ENCODE data around the gene WDR72.

The WDR72 gene

GRCh38 chr15:53611145-53611920, 148.1 kb downstream of the WDR72 start:
- no peaks in the 10 kb centered on the region for H3K36me3 ChIP-seq (ENCODE audit: control insufficient read depth in 1 of 2, insufficient read depth in 2 of 2, low read length in 2 of 2)
- H3K4me1 ChIP-seq (ENCODE audit: control insufficient read depth in 1 of 2, insufficient read depth in 2 of 2, low read length in 2 of 2): no peaks in the 10 kb centered on the region
- H3K9ac ChIP-seq (ENCODE audit: low read depth in 1 of 2, low read length in 2 of 2): no peak overlapping the region
- H3K27ac ChIP-seq (ENCODE audit: low read depth, low read length): no peak overlapping the region
- H3K4me3 ChIP-seq (ENCODE audit: low read depth in 1 of 2, low read length in 2 of 2): no peak overlapping the region
- no peaks in the 10 kb centered on the region for H3K9me3 ChIP-seq (ENCODE audit: control insufficient read depth in 1 of 2, low read length in 2 of 2)
- H3K27me3 ChIP-seq (ENCODE audit: control insufficient read depth in 1 of 2, insufficient read depth in 2 of 2, low read length in 2 of 2): no peaks in the 10 kb centered on the region

- Histone ChIP-seq H3K27ac (ENCODE audit: low read depth, low read length) (no peak overlapping the region), H3K9ac (ENCODE audit: low read depth in 1 of 2, low read length in 2 of 2) (no peak overlapping the region), H3K9me3 (ENCODE audit: control insufficient read depth in 1 of 2, low read length in 2 of 2) (no peaks in the 10 kb centered on the region), H3K4me3 (ENCODE audit: low read depth in 1 of 2, low read length in 2 of 2) (no peak overlapping the region), H3K27me3 (ENCODE audit: control insufficient read depth in 1 of 2, insufficient read depth in 2 of 2, low read length in 2 of 2) (no peaks in the 10 kb centered on the region), H3K4me1 (ENCODE audit: control insufficient read depth in 1 of 2, insufficient read depth in 2 of 2, low read length in 2 of 2) (peaks cover 4 to 12% of the 10 kb centered on the region in 2 donors), H3K36me3 (ENCODE audit: control insufficient read depth in 1 of 2, insufficient read depth in 2 of 2, low read length in 2 of 2) (no peaks in the 10 kb centered on the region)
Measured at GRCh38 chr15:53591041-53591440, 168.4 kb downstream of the WDR72 start.

- Histone ChIP-seq H3K27ac (ENCODE audit: low read depth, low read length) (no peak overlapping the region), H3K9ac (ENCODE audit: low read depth in 1 of 2, low read length in 2 of 2) (no peak overlapping the region), H3K36me3 (ENCODE audit: control insufficient read depth in 1 of 2, insufficient read depth in 2 of 2, low read length in 2 of 2) (no peaks in the 10 kb centered on the region), H3K27me3 (ENCODE audit: control insufficient read depth in 1 of 2, insufficient read depth in 2 of 2, low read length in 2 of 2) (no peaks in the 10 kb centered on the region), H3K9me3 (ENCODE audit: control insufficient read depth in 1 of 2, low read length in 2 of 2) (no peaks in the 10 kb centered on the region), H3K4me1 (ENCODE audit: control insufficient read depth in 1 of 2, insufficient read depth in 2 of 2, low read length in 2 of 2) (peaks cover 4 to 12% of the 10 kb centered on the region in 2 donors), H3K4me3 (ENCODE audit: low read depth in 1 of 2, low read length in 2 of 2) (no peak overlapping the region)
Measured at GRCh38 chr15:53590380-53590779, 169.1 kb downstream of the WDR72 start.

GRCh38 chr15:53589520-53590057, 169.9 kb downstream of the WDR72 start:
- peaks cover 4 to 12% of the 10 kb centered on the region in 2 donors for H3K4me1 ChIP-seq (ENCODE audit: control insufficient read depth in 1 of 2, insufficient read depth in 2 of 2, low read length in 2 of 2)
- H3K27me3 ChIP-seq (ENCODE audit: control insufficient read depth in 1 of 2, insufficient read depth in 2 of 2, low read length in 2 of 2): no peaks in the 10 kb centered on the region
- H3K9me3 ChIP-seq (ENCODE audit: control insufficient read depth in 1 of 2, low read length in 2 of 2): no peaks in the 10 kb centered on the region
- H3K4me3 ChIP-seq (ENCODE audit: low read depth in 1 of 2, low read length in 2 of 2): no peak overlapping the region
- no peak overlapping the region for H3K27ac ChIP-seq (ENCODE audit: low read depth, low read length)
- no peak overlapping the region for H3K9ac ChIP-seq (ENCODE audit: low read depth in 1 of 2, low read length in 2 of 2)
- no peaks in the 10 kb centered on the region for H3K36me3 ChIP-seq (ENCODE audit: control insufficient read depth in 1 of 2, insufficient read depth in 2 of 2, low read length in 2 of 2)

- peaks cover 4 to 12% of the 10 kb centered on the region in 2 donors for H3K4me1 ChIP-seq (ENCODE audit: control insufficient read depth in 1 of 2, insufficient read depth in 2 of 2, low read length in 2 of 2)
- no peaks in the 10 kb centered on the region for H3K27me3 ChIP-seq (ENCODE audit: control insufficient read depth in 1 of 2, insufficient read depth in 2 of 2, low read length in 2 of 2)
- no peak overlapping the region for H3K27ac ChIP-seq (ENCODE audit: low read depth, low read length)
- no peaks in the 10 kb centered on the region for H3K9me3 ChIP-seq (ENCODE audit: control insufficient read depth in 1 of 2, low read length in 2 of 2)
- H3K9ac ChIP-seq (ENCODE audit: low read depth in 1 of 2, low read length in 2 of 2): no peak overlapping the region
- no peak overlapping the region for H3K4me3 ChIP-seq (ENCODE audit: low read depth in 1 of 2, low read length in 2 of 2)
- H3K36me3 ChIP-seq (ENCODE audit: control insufficient read depth in 1 of 2, insufficient read depth in 2 of 2, low read length in 2 of 2): no peaks in the 10 kb centered on the region
Measured at GRCh38 chr15:53588773-53589172, 170.7 kb downstream of the WDR72 start.

DNA sequence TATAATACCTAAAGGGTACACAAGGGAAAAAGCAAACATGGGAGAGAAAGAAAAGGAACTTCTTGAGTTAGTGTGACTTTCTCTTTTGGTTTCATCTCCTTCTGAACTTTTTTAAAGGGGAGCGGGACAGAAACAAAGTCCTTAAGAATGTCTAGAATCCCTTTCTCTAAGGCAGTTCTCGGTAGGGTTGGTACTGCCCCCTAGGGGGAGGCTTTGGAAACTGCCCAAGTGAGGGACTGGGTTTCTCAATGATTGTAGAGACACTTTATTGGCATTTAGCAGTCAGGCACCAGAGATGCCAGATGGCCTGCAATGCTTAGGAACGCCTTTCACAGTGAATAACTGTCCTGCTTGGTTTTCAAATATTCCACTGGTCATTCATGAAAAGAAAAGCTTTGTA, 172.7 kb downstream of the WDR72 start:
- no peak overlapping the region for H3K4me3 ChIP-seq (ENCODE audit: low read depth in 1 of 2, low read length in 2 of 2)
- H3K27ac ChIP-seq (ENCODE audit: low read depth, low read length): no peak overlapping the region
- H3K4me1 ChIP-seq (ENCODE audit: control insufficient read depth in 1 of 2, insufficient read depth in 2 of 2, low read length in 2 of 2): peaks cover 4 to 12% of the 10 kb centered on the region in 2 donors
- no peaks in the 10 kb centered on the region for H3K27me3 ChIP-seq (ENCODE audit: control insufficient read depth in 1 of 2, insufficient read depth in 2 of 2, low read length in 2 of 2)
- H3K36me3 ChIP-seq (ENCODE audit: control insufficient read depth in 1 of 2, insufficient read depth in 2 of 2, low read length in 2 of 2): no peaks in the 10 kb centered on the region
- no peak overlapping the region for H3K9ac ChIP-seq (ENCODE audit: low read depth in 1 of 2, low read length in 2 of 2)
- no peaks in the 10 kb centered on the region for H3K9me3 ChIP-seq (ENCODE audit: control insufficient read depth in 1 of 2, low read length in 2 of 2)

- H3K9ac ChIP-seq (ENCODE audit: low read depth in 1 of 2, low read length in 2 of 2): no peak overlapping the region
- H3K27me3 ChIP-seq (ENCODE audit: control insufficient read depth in 1 of 2, insufficient read depth in 2 of 2, low read length in 2 of 2): no peaks in the 10 kb centered on the region
- peaks cover 1 to 2% of the 10 kb centered on the region in 2 donors for H3K4me1 ChIP-seq (ENCODE audit: control insufficient read depth in 1 of 2, insufficient read depth in 2 of 2, low read length in 2 of 2)
- no peaks in the 10 kb centered on the region for H3K9me3 ChIP-seq (ENCODE audit: control insufficient read depth in 1 of 2, low read length in 2 of 2)
- H3K4me3 ChIP-seq (ENCODE audit: low read depth in 1 of 2, low read length in 2 of 2): no peak overlapping the region
- H3K36me3 ChIP-seq (ENCODE audit: control insufficient read depth in 1 of 2, insufficient read depth in 2 of 2, low read length in 2 of 2): no peaks in the 10 kb centered on the region
- no peak overlapping the region for H3K27ac ChIP-seq (ENCODE audit: low read depth, low read length)
Measured at GRCh38 chr15:53581513-53581912, 177.9 kb downstream of the WDR72 start.

- no peaks in the 10 kb centered on the region for H3K27me3 ChIP-seq (ENCODE audit: control insufficient read depth in 1 of 2, insufficient read depth in 2 of 2, low read length in 2 of 2)
- no peaks in the 10 kb centered on the region for H3K36me3 ChIP-seq (ENCODE audit: control insufficient read depth in 1 of 2, insufficient read depth in 2 of 2, low read length in 2 of 2)
- H3K4me1 ChIP-seq (ENCODE audit: control insufficient read depth in 1 of 2, insufficient read depth in 2 of 2, low read length in 2 of 2): no peaks in the 10 kb centered on the region
- H3K9ac ChIP-seq (ENCODE audit: low read depth in 1 of 2, low read length in 2 of 2): no peak overlapping the region
- no peaks in the 10 kb centered on the region for H3K9me3 ChIP-seq (ENCODE audit: control insufficient read depth in 1 of 2, low read length in 2 of 2)
- no peak overlapping the region for H3K27ac ChIP-seq (ENCODE audit: low read depth, low read length)
- H3K4me3 ChIP-seq (ENCODE audit: low read depth in 1 of 2, low read length in 2 of 2): no peak overlapping the region
Measured at GRCh38 chr15:53580366-53580765, 179.1 kb downstream of the WDR72 start.

- H3K36me3 ChIP-seq (ENCODE audit: control insufficient read depth in 1 of 2, insufficient read depth in 2 of 2, low read length in 2 of 2): no peaks in the 10 kb centered on the region
- no peaks in the 10 kb centered on the region for H3K4me1 ChIP-seq (ENCODE audit: control insufficient read depth in 1 of 2, insufficient read depth in 2 of 2, low read length in 2 of 2)
- H3K9ac ChIP-seq (ENCODE audit: low read depth in 1 of 2, low read length in 2 of 2): no peak overlapping the region
- H3K27me3 ChIP-seq (ENCODE audit: control insufficient read depth in 1 of 2, insufficient read depth in 2 of 2, low read length in 2 of 2): no peaks in the 10 kb centered on the region
- no peak overlapping the region for H3K27ac ChIP-seq (ENCODE audit: low read depth, low read length)
- H3K4me3 ChIP-seq (ENCODE audit: low read depth in 1 of 2, low read length in 2 of 2): no peak overlapping the region
- no peaks in the 10 kb centered on the region for H3K9me3 ChIP-seq (ENCODE audit: control insufficient read depth in 1 of 2, low read length in 2 of 2)
Measured at GRCh38 chr15:53576841-53577240, 182.6 kb downstream of the WDR72 start.

DNA sequence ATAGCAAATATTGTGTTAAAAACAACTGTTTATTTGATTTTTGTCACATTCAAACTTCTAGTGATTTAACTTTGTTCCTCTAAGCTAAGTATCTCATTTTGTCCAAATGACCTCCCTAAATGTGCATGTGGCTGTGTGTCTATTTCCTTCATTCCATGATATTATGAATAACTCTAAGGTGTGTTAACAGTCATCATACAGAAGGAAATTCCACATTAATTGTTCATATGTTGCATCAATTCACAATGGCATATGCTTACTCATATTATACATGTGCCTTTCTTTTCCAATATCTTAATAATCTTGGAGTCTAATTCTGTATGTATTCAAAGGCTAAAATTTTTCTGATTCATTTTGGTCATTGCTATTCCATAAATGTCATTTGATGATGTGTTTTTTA, 186.4 kb downstream of the WDR72 start:
- Histone ChIP-seq H3K9me3 (ENCODE audit: control insufficient read depth in 1 of 2, low read length in 2 of 2) (no peaks in the 10 kb centered on the region), H3K4me1 (ENCODE audit: control insufficient read depth in 1 of 2, insufficient read depth in 2 of 2, low read length in 2 of 2) (no peaks in the 10 kb centered on the region), H3K27ac (ENCODE audit: low read depth, low read length) (no peak overlapping the region), H3K4me3 (ENCODE audit: low read depth in 1 of 2, low read length in 2 of 2) (no peak overlapping the region), H3K9ac (ENCODE audit: low read depth in 1 of 2, low read length in 2 of 2) (no peak overlapping the region), H3K27me3 (ENCODE audit: control insufficient read depth in 1 of 2, insufficient read depth in 2 of 2, low read length in 2 of 2) (no peaks in the 10 kb centered on the region), H3K36me3 (ENCODE audit: control insufficient read depth in 1 of 2, insufficient read depth in 2 of 2, low read length in 2 of 2) (no peaks in the 10 kb centered on the region)
